ENCODE data around the gene SIRT1. TPM values are rescaled to one million over a fixed set of nuclear protein-coding genes. Genes with fewer than 3 reads are reported as not detected.
A peak's percentile ranks its signal among the peaks of the same experiment; 100 is the strongest.
"Not testable (repeated sequence)": the region's sequence is repeated elsewhere in the genome, so short reads cannot be mapped to it uniquely, and the experiment has no call there.

SIRT1 gene
- total RNA-seq, 8 experiments from 2014 or later = 6.1 to 23.9 (median 18.6) TPM

- Histone ChIP-seq H3K27ac (no peak overlapping the region), H3K4me1 (replicated peaks in 1 of 2) (no peaks in the 10 kb centered on the region), H3K4me3 (no peak overlapping the region)
- 67 to 100% (median 100%) methylated on average over 1 of the region's 1 CpG for WGBS, 10 experiments
- no peak for ATAC-seq (replicated peaks in 6 of 8)
- in situ Hi-C loops (cut with MboI; ENCODE audit: low pct_unique_long_range_greater_than_20kb in 2 of 9, low sequenced_read_pairs in 9 of 9, unreplicated experiment in 9 of 9) = no loop called here
Measured at GRCh38 chr10:67934336-67934735, 49.9 kb downstream of the SIRT1 start.

GRCh38 chr10:67935223-67935622, 50.8 kb downstream of the SIRT1 start:
- no peak overlapping the region for H3K27ac ChIP-seq
- in situ Hi-C loops (cut with MboI; ENCODE audit: low pct_unique_long_range_greater_than_20kb in 2 of 9, low sequenced_read_pairs in 9 of 9, unreplicated experiment in 9 of 9) = no loop called here
- no peaks in the 10 kb centered on the region for H3K4me1 ChIP-seq (replicated peaks in 1 of 2)
- ATAC-seq (replicated peaks in 6 of 8) = no peak
- H3K4me3 ChIP-seq = no peak overlapping the region
- WGBS, 10 experiments = 86 to 100% (median 90%) methylated on average over 1 to 9 of the region's 9 CpGs; no CpG with 5 or more reads in 5 of the 10 experiments

GRCh38 chr10:67936416-67936815, 52.0 kb downstream of the SIRT1 start:
- 33 to 100% (median 75%) methylated on average over 1 of the region's 1 CpG; no CpG with 5 or more reads in 1 of the 10 experiments for WGBS, 10 experiments
- in situ Hi-C loops (cut with MboI; ENCODE audit: low pct_unique_long_range_greater_than_20kb in 2 of 9, low sequenced_read_pairs in 9 of 9, unreplicated experiment in 9 of 9) = no loop called here
- no peaks in the 10 kb centered on the region for H3K4me1 ChIP-seq (replicated peaks in 1 of 2)
- ATAC-seq (replicated peaks in 6 of 8) = no peak
- no peak overlapping the region for H3K4me3 ChIP-seq
- H3K27ac ChIP-seq = no peak overlapping the region

GRCh38 chr10:67943917-67944316, 59.5 kb downstream of the SIRT1 start:
- in situ Hi-C loops (cut with MboI; ENCODE audit: low pct_unique_long_range_greater_than_20kb in 2 of 9, low sequenced_read_pairs in 9 of 9, unreplicated experiment in 9 of 9) = no loop called here
- Histone ChIP-seq H3K27ac (no peak overlapping the region), H3K4me1 (replicated peaks in 1 of 2) (no peaks in the 10 kb centered on the region), H3K4me3 (no peak overlapping the region)
- WGBS, 10 experiments = 100% methylated on average over 1 to 2 of the region's 2 CpGs; no CpG with 5 or more reads in 6 of the 10 experiments
- ATAC-seq (replicated peaks in 6 of 8) = no peak

- Histone ChIP-seq H3K27ac (no peak overlapping the region), H3K4me1 (replicated peaks in 1 of 2) (no peaks in the 10 kb centered on the region), H3K4me3 (no peak overlapping the region)
- no peak for ATAC-seq (replicated peaks in 6 of 8)
- 80 to 100% (median 95%) methylated on average over 3 to 6 of the region's 6 CpGs for WGBS, 10 experiments
- in situ Hi-C loops (cut with MboI; ENCODE audit: low pct_unique_long_range_greater_than_20kb in 2 of 9, low sequenced_read_pairs in 9 of 9, unreplicated experiment in 9 of 9) = no loop called here
Measured at GRCh38 chr10:67955614-67956013, 71.2 kb downstream of the SIRT1 start.

GRCh38 chr10:67959839-67960476, 75.5 kb downstream of the SIRT1 start:
- H3K27ac ChIP-seq = no peak overlapping the region
- no peaks in the 10 kb centered on the region for H3K4me1 ChIP-seq (replicated peaks in 1 of 2)
- in situ Hi-C loops (cut with MboI; ENCODE audit: low pct_unique_long_range_greater_than_20kb in 2 of 9, low sequenced_read_pairs in 9 of 9, unreplicated experiment in 9 of 9) = no loop called here
- H3K4me3 ChIP-seq = no peak overlapping the region
- no peak for ATAC-seq (replicated peaks in 6 of 8)
- 20 to 85% (median 75%) methylated on average over 1 to 8 of the region's 8 CpGs; no CpG with 5 or more reads in 2 of the 10 experiments for WGBS, 10 experiments

GRCh38 chr10:67965456-67965855, 81.0 kb downstream of the SIRT1 start:
- WGBS, 10 experiments = 86 to 100% (median 100%) methylated on average over 1 to 2 of the region's 2 CpGs; no CpG with 5 or more reads in 3 of the 10 experiments
- Histone ChIP-seq H3K4me3 (no peak overlapping the region), H3K4me1 (replicated peaks in 1 of 2) (no peaks in the 10 kb centered on the region), H3K27ac (no peak overlapping the region)
- no peak for ATAC-seq (replicated peaks in 6 of 8)
- in situ Hi-C loops (cut with MboI; ENCODE audit: low pct_unique_long_range_greater_than_20kb in 2 of 9, low sequenced_read_pairs in 9 of 9, unreplicated experiment in 9 of 9) = no loop called here

- ATAC-seq (replicated peaks in 6 of 8) = peak in 2 of 8 experiments; percentile 39 to 42
- WGBS, 10 experiments = 59 to 100% (median 89%) methylated on average over 1 to 4 of the region's 4 CpGs; no CpG with 5 or more reads in 2 of the 10 experiments
Measured at GRCh38 chr10:67966035-67966434, 81.6 kb downstream of the SIRT1 start.

More at GRCh38 chr10:67966035-67966434, 81.6 kb downstream of the SIRT1 start:
- H3K27ac ChIP-seq; in situ Hi-C loops (cut with MboI; ENCODE audit: low pct_unique_long_range_greater_than_20kb in 2 of 9, low sequenced_read_pairs in 9 of 9, unreplicated experiment in 9 of 9); H3K4me3 ChIP-seq; H3K4me1 ChIP-seq (replicated peaks in 1 of 2): not testable (repeated sequence)

Other genes with a start within 250 kb of the SIRT1 start
- 1 to 10 TPM in 3 of 8 experiments, under 1 TPM in 5; 0.05 to 4.6 (median 0.48) TPM for gene CTNNA3, start 188.5 kb upstream of the SIRT1 start, total RNA-seq
- gene DNAJC12, start 46.5 kb upstream of the SIRT1 start, total RNA-seq = 100 to 1,000 TPM in 1 of 8 experiments, 10 to 100 TPM in 7; 18.3 to 175 (median 50.1) TPM
- gene HERC4, start 190.6 kb downstream of the SIRT1 start, total RNA-seq = 10 to 100 TPM; 16.4 to 80.5 (median 40.3) TPM
- gene MYPN, start 224.8 kb downstream of the SIRT1 start, total RNA-seq = under 1 TPM in 5 of 8 experiments, not detected in 3; 0.09 to 0.28 (median 0.13) TPM

All from motor neuron (in vitro differentiated cells).